Measurements from ENCODE around the gene PNMA5. TPM values are rescaled to one million over a fixed set of nuclear protein-coding genes. Genes with fewer than 3 reads are reported as not detected.

The PNMA5 gene
- total and polyA plus RNA-seq, 2 donors (not counting 3 experiments of a cell fraction or from before 2014, with no cell fraction given), result not detected

GRCh38 chrX:153004780-153005179, 10.9 kb upstream of the PNMA5 start:
- CTCF ChIA-PET, result no interaction called here
- POLR2A ChIA-PET, result no interaction called here
- Histone ChIP-seq H3K36me3 (ENCODE audit: control insufficient read depth in 2 of 2, extremely low read depth in 1 of 2, insufficient read depth in 2 of 2, low read length in 2 of 2) (no peaks in the 10 kb centered on the region), H3K9me3 (replicated peaks; ENCODE audit: control insufficient read depth, insufficient read depth, low read length) (no peaks in the 10 kb centered on the region), H3K27me3 (ENCODE audit: control insufficient read depth in 2 of 2, insufficient read depth in 2 of 2, low read length in 2 of 2) (no peaks in the 10 kb centered on the region), H3K27ac (ENCODE audit: insufficient read depth, low read depth, low read length) (no peak overlapping the region), H4K20me1 (replicated peaks; ENCODE audit: control insufficient read depth, extremely low read depth, insufficient read depth, low read length) (no peaks in the 10 kb centered on the region), H3K9me1 (replicated peaks; ENCODE audit: control insufficient read depth, extremely low read depth, insufficient read depth, low read length) (no peaks in the 10 kb centered on the region), H3K4me3 (replicated peaks in 1 of 3; ENCODE audit: insufficient read depth in 1 of 3, low read depth in 1 of 3, low read length in 3 of 3) (no peak overlapping the region), H2AFZ (ENCODE audit: low read depth, low read length) (no peak overlapping the region), H3K4me2 (ENCODE audit: insufficient read depth, low read length) (no peak overlapping the region), H3K4me1 (ENCODE audit: control insufficient read depth, extremely low read depth, insufficient read depth, low read length) (no peaks in the 10 kb centered on the region), H3K9ac (replicated peaks; ENCODE audit: extremely low read depth, insufficient read depth, low read length) (no peak overlapping the region), H3K79me2 (ENCODE audit: control insufficient read depth, insufficient read depth, low read length) (no peaks in the 10 kb centered on the region)
- DNase-seq (ENCODE audit: low read depth, low spot score) (no peak), FAIRE-seq (no peak)
- TF ChIP-seq FOS (IDR thresholded peaks at IDR 0.05; ENCODE audit: borderline replicate concordance, insufficient read depth, low read length) (no peak), JUN (IDR thresholded peaks at IDR 0.05; ENCODE audit: borderline replicate concordance, insufficient read depth, insufficient read length, low read depth) (no peak), GATA2 (IDR thresholded peaks at IDR 0.05; ENCODE audit: insufficient read depth, insufficient read length, low read depth, low read length) (no peak), POLR2AphosphoS5 (IDR thresholded peaks at IDR 0.05; ENCODE audit: insufficient read depth, low read depth, low read length) (no peak), MYC (IDR thresholded peaks at IDR 0.05; ENCODE audit: low read depth, low read length) (no peak), POLR2A (IDR thresholded peaks at IDR 0.05; ENCODE audit: low read depth, low read length) (no peak), EZH2 (IDR thresholded peaks at IDR 0.05; ENCODE audit: borderline replicate concordance, low read depth, low read length, severe bottlenecking) (no peak)
- TF ChIP-seq, protein P1, sequence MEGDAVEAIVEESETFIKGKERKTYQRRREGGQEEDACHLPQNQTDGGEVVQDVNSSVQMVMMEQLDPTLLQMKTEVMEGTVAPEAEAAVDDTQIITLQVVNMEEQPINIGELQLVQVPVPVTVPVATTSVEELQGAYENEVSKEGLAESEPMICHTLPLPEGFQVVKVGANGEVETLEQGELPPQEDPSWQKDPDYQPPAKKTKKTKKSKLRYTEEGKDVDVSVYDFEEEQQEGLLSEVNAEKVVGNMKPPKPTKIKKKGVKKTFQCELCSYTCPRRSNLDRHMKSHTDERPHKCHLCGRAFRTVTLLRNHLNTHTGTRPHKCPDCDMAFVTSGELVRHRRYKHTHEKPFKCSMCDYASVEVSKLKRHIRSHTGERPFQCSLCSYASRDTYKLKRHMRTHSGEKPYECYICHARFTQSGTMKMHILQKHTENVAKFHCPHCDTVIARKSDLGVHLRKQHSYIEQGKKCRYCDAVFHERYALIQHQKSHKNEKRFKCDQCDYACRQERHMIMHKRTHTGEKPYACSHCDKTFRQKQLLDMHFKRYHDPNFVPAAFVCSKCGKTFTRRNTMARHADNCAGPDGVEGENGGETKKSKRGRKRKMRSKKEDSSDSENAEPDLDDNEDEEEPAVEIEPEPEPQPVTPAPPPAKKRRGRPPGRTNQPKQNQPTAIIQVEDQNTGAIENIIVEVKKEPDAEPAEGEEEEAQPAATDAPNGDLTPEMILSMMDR (IDR thresholded peaks at IDR 0.05; ENCODE audit: extremely low read depth in 1 of 2, insufficient read depth in 1 of 2, low read depth in 1 of 2, low read length in 2 of 2), result no peak
- TF ChIP-seq, protein P2, sequence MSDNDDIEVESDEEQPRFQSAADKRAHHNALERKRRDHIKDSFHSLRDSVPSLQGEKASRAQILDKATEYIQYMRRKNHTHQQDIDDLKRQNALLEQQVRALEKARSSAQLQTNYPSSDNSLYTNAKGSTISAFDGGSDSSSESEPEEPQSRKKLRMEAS (IDR thresholded peaks at IDR 0.05; ENCODE audit: insufficient read depth, insufficient read length), result no peak
- no TSS peak for BruUV-seq (replicated peaks)
- dilution Hi-C loops (cut with MboI; ENCODE audit: extremely low pct_ligation_motif_present, low sequenced_read_pairs), result no loop called here
- intact Hi-C loops (cut with micrococcal nuclease), result no loop called here

Measured in endothelial cell of umbilical vein (primary cell).